A549 treated with RU486 at 1 μM for 4 hours (cell line): ENCODE measurements around the gene OPHN1. TPM values are rescaled to one million over a fixed set of nuclear protein-coding genes. Genes with fewer than 3 reads are reported as not detected.

Experiments
- total RNA-seq: library from RNA; stranded (reverse); fragments of 200-300 nt; extraction: Qiagen RNA extraction; gene quantifications from 5 replicates; pipeline ENCODE4 v1.2.3, GENCODE V29; 2022; ENCODE audit warnings: low read depth

Gene OPHN1, protein sequence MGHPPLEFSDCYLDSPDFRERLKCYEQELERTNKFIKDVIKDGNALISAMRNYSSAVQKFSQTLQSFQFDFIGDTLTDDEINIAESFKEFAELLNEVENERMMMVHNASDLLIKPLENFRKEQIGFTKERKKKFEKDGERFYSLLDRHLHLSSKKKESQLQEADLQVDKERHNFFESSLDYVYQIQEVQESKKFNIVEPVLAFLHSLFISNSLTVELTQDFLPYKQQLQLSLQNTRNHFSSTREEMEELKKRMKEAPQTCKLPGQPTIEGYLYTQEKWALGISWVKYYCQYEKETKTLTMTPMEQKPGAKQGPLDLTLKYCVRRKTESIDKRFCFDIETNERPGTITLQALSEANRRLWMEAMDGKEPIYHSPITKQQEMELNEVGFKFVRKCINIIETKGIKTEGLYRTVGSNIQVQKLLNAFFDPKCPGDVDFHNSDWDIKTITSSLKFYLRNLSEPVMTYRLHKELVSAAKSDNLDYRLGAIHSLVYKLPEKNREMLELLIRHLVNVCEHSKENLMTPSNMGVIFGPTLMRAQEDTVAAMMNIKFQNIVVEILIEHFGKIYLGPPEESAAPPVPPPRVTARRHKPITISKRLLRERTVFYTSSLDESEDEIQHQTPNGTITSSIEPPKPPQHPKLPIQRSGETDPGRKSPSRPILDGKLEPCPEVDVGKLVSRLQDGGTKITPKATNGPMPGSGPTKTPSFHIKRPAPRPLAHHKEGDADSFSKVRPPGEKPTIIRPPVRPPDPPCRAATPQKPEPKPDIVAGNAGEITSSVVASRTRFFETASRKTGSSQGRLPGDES
- 1.4 to 1.7 TPM (median 1.5 TPM) in 5 replicates for total RNA-seq

GRCh38 chrX:68433155-68433980 is at the start of gene OPHN1:
OPHN1 (minus strand) TSS chrX:68433495; CDS start chrX:68433020, 475 bp downstream.

Other genes with a start within 250 kb of the OPHN1 start
- 28.2 to 36.7 TPM (median 30.7 TPM) in 5 replicates for gene YIPF6, start 65.6 kb upstream of the OPHN1 start, total RNA-seq
- gene STARD8, start 214.2 kb upstream of the OPHN1 start, total RNA-seq: 0.81 to 1.8 TPM (median 1.6 TPM) in 5 replicates